GM19099 (cell line): ENCODE results near the gene GUCA2A.

Experiments
- POLR2A ChIP-seq: IDR thresholded peaks from 3 replicates; pipeline ENCODE4 v1.6.1; 2011; ENCODE audit warnings: low read depth; ENCODE audit not compliant: insufficient read length; ENCODE audit errors: extremely low read depth

Gene GUCA2A, protein sequence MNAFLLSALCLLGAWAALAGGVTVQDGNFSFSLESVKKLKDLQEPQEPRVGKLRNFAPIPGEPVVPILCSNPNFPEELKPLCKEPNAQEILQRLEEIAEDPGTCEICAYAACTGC

DNA sequence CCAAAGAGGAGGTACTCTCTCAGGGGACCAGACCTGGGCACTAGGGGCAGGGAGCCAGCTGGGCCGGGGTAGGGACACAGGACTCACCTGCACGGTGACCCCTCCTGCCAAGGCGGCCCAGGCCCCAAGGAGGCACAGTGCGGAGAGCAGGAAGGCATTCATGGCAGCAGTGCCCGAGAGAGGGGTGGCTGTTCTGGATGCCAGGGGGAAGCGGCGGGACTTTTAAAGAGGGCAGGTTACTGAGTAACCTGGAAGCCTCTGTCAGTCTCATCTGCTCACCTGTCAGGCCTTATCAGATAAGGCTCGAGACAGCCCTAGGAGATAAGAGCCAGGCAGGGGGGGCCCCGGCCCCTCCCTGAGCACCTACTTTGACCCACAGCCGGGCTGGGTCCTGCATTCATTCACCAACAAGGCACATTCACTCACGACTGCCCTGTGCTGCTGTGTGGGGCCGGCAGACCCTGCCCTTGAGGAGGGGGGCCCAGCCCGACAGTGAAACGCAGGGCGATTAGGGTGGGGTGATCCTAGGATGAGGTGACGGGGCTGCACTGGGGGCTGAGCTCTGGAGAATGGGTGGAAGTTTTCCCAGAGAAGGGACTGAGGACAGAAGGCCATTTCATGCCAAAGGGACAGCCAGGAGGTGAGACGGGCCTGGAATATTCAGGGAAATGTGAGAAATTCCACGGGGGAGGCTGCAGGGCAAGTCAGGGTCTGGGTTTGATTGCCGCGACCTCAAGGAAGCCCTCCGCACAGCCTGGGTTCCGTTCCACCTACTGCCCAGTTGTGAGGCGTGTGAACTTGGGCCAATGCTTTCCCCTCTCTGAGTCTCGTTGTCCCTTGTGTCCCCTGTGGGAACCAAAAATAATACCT is at the start of gene GUCA2A:
Gene GUCA2A (minus strand): TSS at position 195 of the 870 bp plus-strand sequence. CDS start 33 bp downstream, at position 162.
- no peak for TF ChIP-seq POLR2A

DNA sequence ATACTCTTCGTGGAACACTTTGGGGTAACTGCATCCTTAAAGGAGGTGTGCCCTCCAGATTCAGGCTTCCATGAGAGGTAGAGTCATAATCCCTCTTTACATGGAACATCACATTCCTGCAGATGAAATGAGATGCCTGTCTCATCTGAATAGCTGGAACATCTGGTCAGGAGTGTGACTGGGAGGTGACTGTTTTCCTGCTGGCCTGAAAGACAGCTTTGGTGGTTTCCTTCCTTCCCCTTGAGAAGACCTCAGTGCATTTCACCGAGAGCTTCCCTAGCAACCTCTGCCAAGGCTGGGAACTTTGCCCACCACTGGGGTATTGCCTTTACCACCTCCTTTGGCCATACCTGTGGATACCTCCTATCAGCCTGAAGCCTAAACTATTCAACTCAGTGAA is 46.7 kb upstream of the GUCA2A start:
- TF ChIP-seq POLR2A = no peak

DNA sequence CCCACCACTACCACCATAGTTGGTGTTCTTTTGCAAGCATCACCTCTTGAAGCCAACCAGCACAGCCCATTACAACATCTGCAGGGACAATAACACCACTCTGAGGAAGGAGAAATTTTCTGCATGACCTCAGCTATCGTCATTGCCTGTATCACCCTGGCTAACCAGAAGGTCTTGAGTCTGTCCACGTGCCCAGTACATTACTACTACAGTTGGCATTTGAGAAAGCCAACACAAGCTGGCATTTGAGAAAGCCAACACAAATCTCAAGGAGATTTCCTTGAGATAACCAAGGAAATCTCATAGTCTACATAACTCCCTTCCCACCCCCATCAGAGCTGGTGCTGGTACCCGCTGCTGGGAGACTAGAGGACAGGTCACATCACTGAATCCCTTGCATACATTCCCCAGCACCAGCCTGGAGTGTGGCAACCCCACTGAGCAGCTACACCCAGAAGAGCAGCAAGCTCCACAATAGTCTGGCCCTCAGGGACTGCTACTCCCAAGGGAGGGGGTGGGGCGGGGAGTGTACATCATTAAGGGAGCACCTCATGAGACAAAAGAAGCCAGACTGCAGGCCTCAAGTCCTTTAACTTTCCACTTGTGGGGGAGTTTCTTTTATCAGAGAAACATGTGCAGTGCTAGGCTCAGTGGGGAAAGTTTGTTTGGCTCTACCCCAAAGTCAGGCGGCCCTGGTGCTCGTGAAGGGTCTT is 46.0 kb upstream of the GUCA2A start:
- TF ChIP-seq POLR2A = no peak

DNA sequence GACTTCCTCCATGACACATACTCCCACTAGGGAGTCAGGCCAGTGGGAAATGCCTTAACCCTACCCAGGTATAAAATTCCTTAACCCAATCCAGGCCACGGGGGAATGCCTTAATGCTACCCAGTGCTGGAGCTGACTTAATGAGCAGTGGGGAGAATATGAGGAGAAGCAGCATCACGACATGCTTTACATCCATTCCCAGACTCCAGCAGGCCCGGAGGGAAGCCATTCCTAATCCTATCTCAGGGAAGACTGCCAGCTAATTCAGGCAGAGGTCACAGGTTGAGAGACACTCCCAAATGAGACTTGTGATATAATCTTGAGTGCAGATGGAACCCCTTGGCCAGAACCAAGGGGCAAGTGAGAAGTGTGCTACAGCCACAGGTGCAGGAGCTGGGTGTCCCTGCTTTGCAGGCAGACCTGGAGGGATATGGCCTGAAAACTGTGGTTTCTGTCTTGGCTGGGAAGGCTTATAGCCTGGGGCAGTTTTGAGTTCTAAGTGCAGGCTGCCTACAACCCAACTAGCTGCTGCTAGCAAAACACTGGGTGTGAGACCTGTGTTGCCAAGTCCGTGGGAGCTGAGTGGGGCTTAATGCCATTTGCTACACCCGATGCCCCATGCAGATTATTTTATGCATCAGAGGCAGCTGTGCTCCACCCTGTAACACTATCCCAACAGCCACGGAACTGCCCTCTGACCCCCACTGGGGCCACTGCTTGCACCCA is 45.1 kb upstream of the GUCA2A start:
- no peak for TF ChIP-seq POLR2A

DNA sequence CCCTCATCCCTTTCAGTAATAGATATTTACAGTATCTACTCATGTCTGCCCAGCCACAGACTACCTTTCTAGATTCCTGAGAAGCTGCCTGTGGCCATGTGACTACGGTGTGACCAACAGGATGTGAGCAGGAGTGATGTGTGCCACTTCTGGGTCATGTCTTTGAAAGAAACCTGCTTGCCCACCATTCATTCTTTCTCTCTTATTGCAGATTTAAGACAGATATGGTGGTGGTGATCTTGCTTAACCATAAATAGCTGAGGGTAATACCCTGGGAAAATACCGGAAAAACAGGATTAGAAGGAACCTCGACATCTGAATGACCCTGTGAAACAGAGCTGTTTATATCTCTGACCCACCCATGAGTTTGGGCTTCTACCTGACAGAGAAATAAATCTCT is 41.6 kb upstream of the GUCA2A start:
- no peak for TF ChIP-seq POLR2A

DNA sequence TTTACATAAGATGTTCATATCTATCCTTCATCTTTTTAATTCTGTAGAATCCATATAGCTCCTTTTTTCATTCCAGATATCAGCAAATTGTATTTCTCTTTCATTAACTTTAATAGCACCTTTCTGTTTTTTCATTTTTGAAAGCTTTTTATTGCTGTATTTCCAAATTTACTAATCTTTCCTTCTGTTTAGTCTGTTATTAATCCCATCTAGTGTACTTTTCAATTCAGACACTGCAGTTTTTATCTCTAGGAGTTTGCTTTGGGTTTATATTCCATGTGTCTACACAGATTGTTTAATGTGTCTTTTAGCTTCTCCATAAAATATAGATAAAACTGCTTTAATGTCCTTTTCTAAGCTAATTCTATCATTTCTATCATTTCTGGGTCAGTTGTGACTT is 37.4 kb upstream of the GUCA2A start:
- TF ChIP-seq POLR2A = no peak

DNA sequence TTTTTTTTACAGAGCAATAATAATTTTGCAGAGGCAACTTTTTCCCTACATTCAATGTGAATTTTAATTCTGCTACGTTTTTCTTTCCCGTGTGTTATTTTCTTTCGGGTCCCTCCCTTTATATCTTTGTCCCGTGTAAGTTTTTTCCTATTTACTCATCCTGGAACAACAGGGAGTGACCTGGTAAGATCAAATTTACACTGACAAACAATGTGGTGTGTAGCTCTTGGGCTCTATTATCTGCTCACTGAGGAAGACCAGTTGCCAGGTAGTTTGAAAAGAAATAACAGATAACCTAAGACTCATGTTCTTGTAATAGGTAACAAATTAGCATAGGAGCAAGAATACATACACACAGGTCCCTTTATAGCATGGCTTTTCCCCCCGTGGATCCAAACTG is 33.7 kb upstream of the GUCA2A start:
- TF ChIP-seq POLR2A = no peak

DNA sequence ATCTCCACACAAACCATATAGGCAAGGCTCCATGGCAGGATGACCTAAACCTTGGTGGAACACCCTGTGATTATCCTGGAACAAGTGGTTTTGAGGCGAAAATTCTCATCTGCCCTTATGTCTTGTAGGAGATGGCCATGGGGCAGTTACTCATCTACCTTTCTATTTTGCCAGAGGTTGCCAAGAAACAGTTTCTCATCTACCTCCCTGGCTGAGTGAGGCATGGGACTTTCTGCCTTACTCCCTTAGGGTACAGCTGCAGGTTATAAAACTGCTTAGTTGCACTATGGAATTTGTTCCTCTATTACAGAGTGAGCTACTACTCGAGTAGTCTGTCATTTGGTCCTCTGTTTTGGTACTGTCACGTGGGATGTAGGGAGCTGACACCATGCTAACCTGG is 31.3 kb upstream of the GUCA2A start:
- no peak for TF ChIP-seq POLR2A

DNA sequence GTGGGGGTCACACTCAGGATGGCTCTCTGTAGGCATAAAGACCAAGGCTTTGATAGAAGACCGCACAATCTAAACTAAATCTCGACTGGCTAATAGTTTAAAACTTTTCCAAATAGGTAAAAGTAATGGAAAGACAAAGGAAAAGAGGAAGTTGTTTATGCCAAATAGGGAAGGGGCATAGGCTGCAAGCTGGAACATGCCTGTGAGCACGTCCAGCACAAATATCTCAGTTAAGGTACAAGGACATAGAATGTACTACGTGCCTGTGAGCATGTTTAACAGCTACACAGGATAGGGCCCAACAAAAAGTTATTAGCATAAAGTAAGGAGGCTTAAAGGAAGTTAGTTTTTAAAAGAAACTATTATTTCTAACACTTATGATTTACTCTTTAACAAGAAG is 27.6 kb upstream of the GUCA2A start:
- TF ChIP-seq POLR2A = no peak

DNA sequence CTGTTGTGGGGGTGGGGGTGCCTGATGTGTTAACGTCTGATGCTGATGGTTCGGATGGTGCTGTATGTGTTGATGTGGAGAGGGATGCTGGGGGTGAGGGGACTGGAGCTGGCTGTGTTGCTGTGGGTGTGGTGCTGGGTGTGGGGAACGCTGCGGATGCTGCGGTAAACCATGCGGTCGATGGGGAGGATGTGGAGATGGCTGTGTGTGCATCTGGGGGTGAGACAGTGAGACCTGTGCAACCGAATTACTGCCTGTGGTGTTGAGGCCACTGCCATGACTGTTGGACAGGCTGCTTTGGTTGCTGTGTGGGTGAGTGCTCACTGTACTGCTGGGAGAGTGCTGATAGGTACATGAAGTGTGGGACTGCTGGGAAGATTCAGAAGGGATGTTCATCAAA is 26.8 kb upstream of the GUCA2A start:
- TF ChIP-seq POLR2A = no peak

DNA sequence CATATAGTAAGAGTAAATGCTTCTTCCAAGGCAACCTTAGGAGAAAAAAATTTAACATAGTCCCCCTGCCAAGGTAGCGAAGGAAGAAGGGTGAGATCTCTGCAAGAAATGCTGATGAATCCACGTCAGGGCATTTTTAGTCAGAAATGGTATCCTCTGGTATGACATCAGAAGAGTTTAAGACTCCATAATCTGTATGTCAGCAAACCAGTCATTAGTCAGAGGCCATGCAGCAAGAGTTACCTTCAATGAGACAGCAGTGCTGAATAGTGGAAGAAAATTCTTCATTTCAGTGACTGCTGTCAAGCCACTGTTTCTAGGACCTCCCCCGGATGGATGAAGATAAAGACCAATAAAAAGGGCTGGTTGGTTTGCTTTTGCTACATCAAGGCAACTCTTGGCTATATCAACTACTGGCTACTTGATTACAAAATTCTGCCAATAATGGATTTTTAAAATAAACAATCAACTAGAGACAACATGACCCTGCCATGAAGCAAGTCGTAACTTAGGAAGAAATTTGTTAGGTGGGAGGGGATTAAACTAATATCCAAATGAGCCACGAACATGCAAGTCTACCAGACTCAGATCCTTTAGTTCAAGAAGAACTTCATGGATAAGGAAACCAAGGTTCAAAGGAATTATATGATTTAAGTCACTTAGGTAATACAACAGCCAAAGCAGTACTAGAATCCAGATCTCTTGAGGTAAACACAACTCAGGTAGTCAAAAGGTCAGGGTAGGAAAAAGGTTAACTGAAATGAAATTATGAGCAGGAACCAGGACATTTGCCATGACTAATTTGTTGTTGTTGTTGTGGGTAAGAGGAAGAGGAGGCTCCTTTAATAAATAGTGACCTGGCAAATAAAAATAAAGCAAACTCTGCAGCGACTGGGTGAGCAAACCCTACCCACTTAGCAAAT is 25.6 kb upstream of the GUCA2A start:
- no peak for TF ChIP-seq POLR2A

DNA sequence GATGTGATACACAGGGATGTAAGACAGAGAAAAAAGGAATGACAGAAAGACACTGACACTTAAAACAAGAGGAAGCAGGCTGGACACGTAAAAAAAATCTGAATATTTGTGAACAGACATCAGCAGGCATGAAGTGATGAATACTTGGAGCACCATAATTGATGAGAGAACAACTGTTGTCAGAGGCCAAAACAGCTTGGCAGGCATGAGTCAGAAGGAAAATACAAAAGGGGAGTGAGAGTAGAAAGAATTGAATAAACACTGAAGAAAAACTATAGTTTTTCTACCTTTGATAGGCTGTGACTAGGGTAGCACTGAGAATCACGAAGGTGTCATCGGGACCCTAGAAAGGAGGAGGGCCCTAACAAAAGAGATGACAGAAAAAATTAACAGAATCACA is 21.6 kb upstream of the GUCA2A start:
- TF ChIP-seq POLR2A = no peak

DNA sequence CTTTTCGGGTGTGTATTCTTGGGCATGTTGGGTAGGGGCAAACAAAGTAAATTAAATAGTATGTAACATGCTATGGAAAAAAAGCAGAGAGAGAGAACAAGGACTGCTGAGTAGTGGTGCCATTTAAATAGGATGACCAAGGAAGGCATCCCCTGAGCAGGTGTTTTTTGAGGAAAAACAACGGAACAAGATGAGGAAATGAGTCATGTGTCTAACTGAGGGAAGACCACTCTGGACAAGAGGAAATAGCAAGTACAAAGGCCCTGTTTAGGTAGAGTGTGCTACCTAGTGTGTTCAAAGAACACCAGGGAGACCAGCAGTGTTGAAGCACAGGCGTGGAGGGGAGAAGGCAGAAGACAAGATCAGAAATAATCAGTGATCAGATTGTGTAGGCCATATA is 20.1 kb upstream of the GUCA2A start:
- no peak for TF ChIP-seq POLR2A

DNA sequence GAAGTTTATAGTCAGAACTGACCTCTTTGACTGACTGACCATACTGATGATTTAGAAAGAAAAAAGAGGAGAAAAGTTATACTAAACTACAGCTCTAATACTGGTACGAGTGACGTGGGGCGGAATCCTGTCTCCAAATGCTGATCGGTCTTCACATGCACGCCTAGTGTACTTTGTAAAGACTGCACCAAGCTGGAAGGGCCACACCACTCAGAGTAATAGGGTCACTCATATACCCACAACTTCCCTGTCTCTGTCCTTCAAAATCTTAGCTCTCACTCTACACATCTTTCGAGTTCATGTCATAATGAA is 19.4 kb upstream of the GUCA2A start:
- no peak for TF ChIP-seq POLR2A

DNA sequence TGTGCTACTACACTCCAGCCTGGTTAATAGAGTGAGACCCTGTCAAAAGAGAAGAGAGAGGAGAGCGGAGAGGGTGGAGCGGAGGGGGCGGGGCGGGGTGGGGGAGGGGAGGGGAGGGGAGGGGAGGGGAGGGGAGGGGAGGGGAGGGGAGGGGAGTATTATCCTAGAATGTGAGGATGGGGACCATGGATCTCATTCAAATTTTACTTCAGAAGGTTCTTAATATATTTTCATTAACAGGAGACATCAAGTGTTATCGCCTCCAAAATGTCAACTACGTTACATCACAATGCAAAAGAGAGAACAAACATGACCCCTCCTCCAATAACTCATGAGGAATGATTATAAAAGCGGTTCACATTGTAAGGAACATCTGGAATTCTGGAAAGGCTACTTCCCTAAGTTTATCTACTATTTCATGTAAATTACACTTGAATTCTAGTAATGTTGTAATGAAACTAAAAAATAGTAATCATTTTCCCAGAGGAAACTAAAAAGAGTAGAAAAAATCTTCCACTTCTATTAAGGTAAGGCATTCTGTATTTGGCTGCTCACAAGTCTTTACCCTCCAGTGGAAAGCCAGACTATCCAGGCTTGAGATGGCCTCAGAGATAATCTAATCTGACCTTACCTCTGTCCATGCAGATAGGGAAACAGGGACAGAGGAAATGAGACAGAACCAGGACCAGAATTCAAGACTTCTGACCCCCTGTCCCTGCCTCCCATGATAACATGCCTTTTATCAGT is 18.8 kb upstream of the GUCA2A start:
- no peak for TF ChIP-seq POLR2A

DNA sequence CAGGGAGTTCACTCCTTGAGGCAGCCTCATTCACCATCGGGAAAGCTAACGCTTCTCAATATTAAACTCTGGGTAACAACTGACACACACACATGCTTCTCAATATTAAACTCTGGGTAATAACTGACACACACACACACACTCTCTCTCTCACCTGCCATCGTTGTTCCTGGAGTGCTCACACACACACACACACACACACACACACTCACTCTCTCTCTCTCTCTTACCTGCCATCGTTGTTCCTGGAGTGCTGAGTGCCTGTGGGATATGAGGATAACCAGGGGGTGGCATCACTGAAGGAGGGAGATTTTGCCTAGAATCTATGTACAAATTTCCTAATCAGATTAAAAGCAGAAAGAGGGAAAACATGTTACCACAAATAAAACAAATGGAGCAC is 17.1 kb upstream of the GUCA2A start:
- TF ChIP-seq POLR2A = no peak
